GM12873 (cell line): ENCODE measurements around the gene WDR37.

Experiments
- TF ChIP-seq, protein P1 (sequence below): IDR thresholded peaks from 2 replicates; pipeline ENCODE4 v1.5.1; 2012; ENCODE audit warnings: low read depth, mild to moderate bottlenecking, moderate library complexity, low read length, control low read depth; ENCODE audit not compliant: insufficient read depth; ENCODE audit errors: missing control alignments

The WDR37 gene

DNA sequence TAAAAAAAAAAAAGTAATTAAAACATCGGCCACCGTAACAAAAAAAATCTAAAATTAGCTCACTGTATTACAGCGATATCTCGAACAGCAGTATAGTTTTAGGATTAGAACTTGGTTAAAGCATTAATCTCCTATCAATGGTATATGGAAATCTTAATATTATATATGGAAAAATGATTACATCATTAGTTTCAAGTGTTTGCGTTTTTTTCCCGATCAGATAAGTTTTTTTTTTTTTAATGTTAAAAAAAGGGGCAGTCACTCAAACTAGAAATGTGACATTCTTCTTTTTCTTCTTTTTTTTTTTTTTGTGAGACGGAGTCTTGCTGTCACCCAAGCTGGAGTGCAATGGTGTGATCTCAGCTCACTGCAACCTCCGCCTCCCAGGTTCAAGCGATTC is 14.7 kb upstream of the WDR37 start:
- TF ChIP-seq, protein P1, sequence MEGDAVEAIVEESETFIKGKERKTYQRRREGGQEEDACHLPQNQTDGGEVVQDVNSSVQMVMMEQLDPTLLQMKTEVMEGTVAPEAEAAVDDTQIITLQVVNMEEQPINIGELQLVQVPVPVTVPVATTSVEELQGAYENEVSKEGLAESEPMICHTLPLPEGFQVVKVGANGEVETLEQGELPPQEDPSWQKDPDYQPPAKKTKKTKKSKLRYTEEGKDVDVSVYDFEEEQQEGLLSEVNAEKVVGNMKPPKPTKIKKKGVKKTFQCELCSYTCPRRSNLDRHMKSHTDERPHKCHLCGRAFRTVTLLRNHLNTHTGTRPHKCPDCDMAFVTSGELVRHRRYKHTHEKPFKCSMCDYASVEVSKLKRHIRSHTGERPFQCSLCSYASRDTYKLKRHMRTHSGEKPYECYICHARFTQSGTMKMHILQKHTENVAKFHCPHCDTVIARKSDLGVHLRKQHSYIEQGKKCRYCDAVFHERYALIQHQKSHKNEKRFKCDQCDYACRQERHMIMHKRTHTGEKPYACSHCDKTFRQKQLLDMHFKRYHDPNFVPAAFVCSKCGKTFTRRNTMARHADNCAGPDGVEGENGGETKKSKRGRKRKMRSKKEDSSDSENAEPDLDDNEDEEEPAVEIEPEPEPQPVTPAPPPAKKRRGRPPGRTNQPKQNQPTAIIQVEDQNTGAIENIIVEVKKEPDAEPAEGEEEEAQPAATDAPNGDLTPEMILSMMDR = no peak

DNA sequence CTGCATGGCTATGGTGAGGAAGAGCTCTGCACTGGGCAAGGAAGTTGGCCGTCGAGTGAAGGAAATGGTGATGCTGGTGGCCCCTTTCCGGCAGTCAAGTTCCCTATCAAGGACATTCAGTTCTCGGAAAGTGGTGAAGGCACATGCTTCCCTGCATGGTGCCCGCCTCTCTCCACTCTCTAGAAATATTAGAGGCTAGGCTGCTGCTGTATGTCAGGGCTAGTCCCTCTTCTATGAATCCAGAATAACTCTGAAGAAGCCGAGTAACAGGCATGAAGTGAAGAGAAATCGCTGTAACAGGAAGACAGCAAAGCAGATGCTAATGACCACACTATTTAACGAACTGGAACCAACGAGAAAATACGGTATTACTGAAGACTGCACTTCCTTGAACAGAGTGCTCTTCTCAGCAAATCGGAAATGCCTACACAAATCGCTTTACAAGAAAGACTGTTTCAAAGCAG is 12.6 kb upstream of the WDR37 start:
- TF ChIP-seq, protein P1 = no peak

- TF ChIP-seq, protein P1 = no peak
These were observed 12.0 kb upstream of the WDR37 start for GRCh38 chr10:1044146-1044545.

- TF ChIP-seq, protein P1 = no peak
These were observed 11.2 kb upstream of the WDR37 start for GRCh38 chr10:1044964-1045363.

GRCh38 chr10:1045415-1045814 is 10.8 kb upstream of the WDR37 start:
- TF ChIP-seq, protein P1 = no peak

DNA sequence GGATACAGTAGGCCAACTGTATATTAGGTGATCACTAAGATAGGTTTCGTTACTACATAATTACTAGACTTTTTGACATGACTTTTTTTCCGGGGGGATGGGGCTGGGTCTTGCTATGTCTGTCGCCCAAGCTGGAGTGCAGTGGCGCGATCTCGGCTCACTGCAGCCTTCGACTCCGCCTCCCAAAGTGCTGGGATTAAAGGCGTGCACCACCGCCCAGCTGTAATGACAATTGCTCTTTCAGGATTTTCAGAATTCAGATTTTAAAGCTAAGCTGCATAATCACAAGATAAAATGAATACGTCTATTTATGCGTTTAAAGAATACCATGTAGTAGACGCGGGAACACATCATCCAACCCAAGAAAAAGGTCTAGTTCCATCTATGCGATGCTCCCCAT is 8.2 kb upstream of the WDR37 start:
- TF ChIP-seq, protein P1 = no peak

DNA sequence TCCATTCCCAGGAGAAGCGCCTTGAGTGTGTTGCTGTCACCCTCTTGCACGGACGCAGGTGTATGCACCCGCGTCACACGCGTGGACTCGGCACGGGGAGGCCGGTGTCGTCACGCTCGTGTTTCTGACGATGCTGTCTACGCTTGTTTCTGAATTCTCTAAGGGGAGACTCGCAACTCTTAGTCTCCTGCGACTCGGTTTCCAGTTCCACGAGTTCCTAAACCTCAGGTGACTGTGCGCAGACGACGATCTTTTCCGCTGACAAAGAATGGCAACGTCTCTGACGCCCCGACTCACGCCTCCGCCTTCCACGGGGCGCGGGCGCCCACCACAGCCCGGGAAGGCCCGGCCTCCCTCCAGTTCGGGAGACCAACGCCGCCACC is 7.8 kb upstream of the WDR37 start:
- TF ChIP-seq, protein P1 = no peak

- TF ChIP-seq, protein P1 = no peak
These were observed 7.3 kb upstream of the WDR37 start, which contains the start of gene IDI1 for GRCh38 chr10:1048732-1049424. IDI1 (minus strand) TSS chr10:1049119; CDS start chr10:1049003, 116 bp downstream.
